HG03571 (cell line): ENCODE data around the gene FAM117B.
"Not testable (repeated sequence)": the region's sequence is repeated elsewhere in the genome, so short reads cannot be mapped to it uniquely, and the experiment has no call there.

Experiments
- ATAC-seq: cut with Tn5 transposase; IDR thresholded peaks from one replicate; pipeline ENCODE4 v1.9.1; 2021; ENCODE audit not compliant: unreplicated experiment

FAM117B gene

GRCh38 chr2:202807431-202808138 is 172.8 kb downstream of the FAM117B start:
- not testable (repeated sequence) for ATAC-seq

DNA sequence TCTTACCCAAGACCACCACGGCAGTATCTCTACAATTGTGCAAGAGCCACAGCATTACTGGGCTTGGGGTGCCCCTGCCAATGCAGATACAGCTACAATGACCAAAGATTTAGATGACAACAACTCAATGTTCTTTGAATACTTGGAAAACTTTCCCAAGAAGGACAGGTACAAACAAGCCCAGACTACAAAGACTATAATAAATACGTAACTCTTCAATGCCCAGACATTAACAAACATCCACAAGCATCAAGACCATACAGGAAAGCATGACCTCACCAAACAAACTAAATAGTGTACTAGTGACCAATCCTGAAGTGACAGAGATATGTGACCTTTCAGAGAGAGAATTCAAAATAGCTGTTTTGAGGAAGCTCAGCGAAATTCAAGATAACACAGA is 174.0 kb downstream of the FAM117B start:
- ATAC-seq, result no peak

- ATAC-seq, result no peak
Measured at GRCh38 chr2:202813387-202813786, 178.6 kb downstream of the FAM117B start.

- ATAC-seq, result no peak
Measured at GRCh38 chr2:202814226-202814625, 179.5 kb downstream of the FAM117B start.

GRCh38 chr2:202815548-202816360 is 181.0 kb downstream of the FAM117B start:
- no peak for ATAC-seq

- no peak for ATAC-seq
Measured at GRCh38 chr2:202817771-202818170, 183.0 kb downstream of the FAM117B start.

- ATAC-seq, result no peak
Measured at GRCh38 chr2:202818321-202818720, 183.6 kb downstream of the FAM117B start.
